Loucy (cell line): Measurements from ENCODE around the gene KLHL40.

Source experiments
- H2AFZ ChIP-seq: fragments of 200-600 bp; sonication (generic); 2 replicates; pipeline ENCODE4 v1.6.0; 2016; ENCODE audit warnings: antibody characterized with exemption, mild to moderate bottlenecking, low read length, moderate library complexity
- H3F3A ChIP-seq: fragments of 200-600 bp; 2 replicates; pipeline ENCODE4 v1.6.0; 2016; ENCODE audit warnings: antibody characterized with exemption, low read depth, mild to moderate bottlenecking
- H3K27me3 ChIP-seq: fragments of 200-600 bp; sonication (generic); 2 replicates; pipeline ENCODE4 v1.6.1; 2014; ENCODE audit warnings: low read length, mild to moderate bottlenecking; ENCODE audit not compliant: insufficient read depth, poor library complexity, severe bottlenecking
- H3K36me3 ChIP-seq: fragments of 200-600 bp; sonication (generic); 2 replicates; pipeline ENCODE4 v1.6.1; 2016; ENCODE audit warnings: low read length; ENCODE audit not compliant: insufficient read depth
- H3K4me1 ChIP-seq: fragments of 200-600 bp; sonication (generic); 2 replicates; pipeline ENCODE4 v1.5.1; 2014; ENCODE audit warnings: low read length, mild to moderate bottlenecking; ENCODE audit not compliant: insufficient read depth, poor library complexity, severe bottlenecking
- H3K4me2 ChIP-seq: fragments of 200-600 bp; sonication (generic); 2 replicates; pipeline ENCODE4 v1.6.0; 2014; ENCODE audit warnings: antibody characterized with exemption, low read length, low read depth, mild to moderate bottlenecking; ENCODE audit not compliant: poor library complexity, severe bottlenecking
- H3K4me3 ChIP-seq: fragments of 200-600 bp; sonication (generic); 2 replicates; pipeline ENCODE4 v1.5.1; 2014; ENCODE audit warnings: low read length, mild to moderate bottlenecking, mixed read lengths; ENCODE audit not compliant: poor library complexity, severe bottlenecking
- H3K79me2 ChIP-seq: fragments of 200-600 bp; sonication (generic); 2 replicates; pipeline ENCODE4 v1.6.1; 2014; ENCODE audit warnings: low read length; ENCODE audit not compliant: insufficient read depth
- H3K9ac ChIP-seq: fragments of 200-600 bp; sonication (generic); 2 replicates; pipeline ENCODE4 v1.6.0; 2014; ENCODE audit warnings: mild to moderate bottlenecking, low read depth, low read length, moderate library complexity; ENCODE audit not compliant: poor library complexity, severe bottlenecking
- H3K9me2 ChIP-seq: fragments of 200-600 bp; sonication (generic); replicated peaks from 2 replicates; pipeline ENCODE4 v1.6.1; 2016; ENCODE audit warnings: low read depth, low read length, mixed read lengths
- H3K9me3 ChIP-seq: fragments of 200-600 bp; sonication (generic); 2 replicates; pipeline ENCODE4 v1.6.1; 2014; ENCODE audit warnings: mild to moderate bottlenecking, antibody characterized with exemption, low read length, low read depth; ENCODE audit not compliant: insufficient read depth
- H4K20me1 ChIP-seq: fragments of 200-600 bp; sonication (generic); 2 replicates; pipeline ENCODE4 v1.6.0; 2014; ENCODE audit warnings: antibody characterized with exemption, low read length, mild to moderate bottlenecking; ENCODE audit not compliant: insufficient read depth, poor library complexity, severe bottlenecking
- EZH2phosphoT487 ChIP-seq: fragments of 200-600 bp; IDR thresholded peaks from 2 replicates; pipeline ENCODE4 v1.6.1; 2018; ENCODE audit warnings: antibody characterized with exemption, mild to moderate bottlenecking, moderate library complexity, borderline replicate concordance
- TF ChIP-seq, protein P1 (sequence below): fragments of 200-600 bp; sonication (generic); conservative IDR thresholded peaks from 2 replicates; pipeline ENCODE4 v1.5.1; 2014; ENCODE audit warnings: mild to moderate bottlenecking, antibody characterized with exemption, low read length

The KLHL40 gene

DNA sequence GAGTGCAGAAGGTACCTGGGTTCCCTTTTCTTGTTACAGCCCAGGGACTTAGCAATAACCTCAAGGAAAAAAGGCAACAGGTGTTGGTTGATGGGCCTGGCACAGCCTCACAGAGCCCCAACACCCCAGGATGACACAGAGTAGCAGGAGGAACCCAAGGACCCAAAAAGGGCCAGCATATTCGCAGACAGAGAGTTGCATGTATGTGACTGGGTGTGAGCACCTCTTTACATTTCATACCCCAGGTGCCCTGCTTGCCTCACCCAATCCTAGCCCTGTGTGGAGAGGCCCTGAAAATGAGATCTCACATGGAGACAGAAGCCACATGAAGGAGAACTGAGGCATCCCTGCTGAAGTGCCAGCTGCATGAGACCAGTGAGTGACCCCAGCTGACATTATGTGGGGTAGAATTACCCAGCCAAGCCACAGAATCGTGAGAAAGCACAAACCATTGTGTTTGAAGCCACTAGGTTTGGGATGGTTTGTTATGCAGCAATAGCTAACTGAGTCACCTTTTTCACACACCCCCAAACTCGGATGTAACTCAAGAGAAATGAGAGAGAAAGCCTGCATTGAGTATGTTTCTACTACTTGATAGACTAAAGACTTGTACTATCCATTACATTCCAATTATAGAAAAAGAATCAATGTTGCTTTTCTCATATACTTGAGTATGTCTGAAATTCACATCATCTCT, 43.5 kb downstream of the KLHL40 start:
- Histone ChIP-seq H3K4me1 (no peaks in the 10 kb centered on the region), H3K79me2 (no peaks in the 10 kb centered on the region), H3K4me2 (no peak overlapping the region), H3K36me3 (no peaks in the 10 kb centered on the region), H3K9ac (no peak overlapping the region), H3K9me3 (no peaks in the 10 kb centered on the region), H3F3A (no peaks in the 10 kb centered on the region), H4K20me1 (no peaks in the 10 kb centered on the region), H3K9me2 (no peaks in the 10 kb centered on the region), H3K4me3 (no peak overlapping the region), H2AFZ (no peak overlapping the region), H3K27me3 (no peaks in the 10 kb centered on the region)
- TF ChIP-seq, protein P1, sequence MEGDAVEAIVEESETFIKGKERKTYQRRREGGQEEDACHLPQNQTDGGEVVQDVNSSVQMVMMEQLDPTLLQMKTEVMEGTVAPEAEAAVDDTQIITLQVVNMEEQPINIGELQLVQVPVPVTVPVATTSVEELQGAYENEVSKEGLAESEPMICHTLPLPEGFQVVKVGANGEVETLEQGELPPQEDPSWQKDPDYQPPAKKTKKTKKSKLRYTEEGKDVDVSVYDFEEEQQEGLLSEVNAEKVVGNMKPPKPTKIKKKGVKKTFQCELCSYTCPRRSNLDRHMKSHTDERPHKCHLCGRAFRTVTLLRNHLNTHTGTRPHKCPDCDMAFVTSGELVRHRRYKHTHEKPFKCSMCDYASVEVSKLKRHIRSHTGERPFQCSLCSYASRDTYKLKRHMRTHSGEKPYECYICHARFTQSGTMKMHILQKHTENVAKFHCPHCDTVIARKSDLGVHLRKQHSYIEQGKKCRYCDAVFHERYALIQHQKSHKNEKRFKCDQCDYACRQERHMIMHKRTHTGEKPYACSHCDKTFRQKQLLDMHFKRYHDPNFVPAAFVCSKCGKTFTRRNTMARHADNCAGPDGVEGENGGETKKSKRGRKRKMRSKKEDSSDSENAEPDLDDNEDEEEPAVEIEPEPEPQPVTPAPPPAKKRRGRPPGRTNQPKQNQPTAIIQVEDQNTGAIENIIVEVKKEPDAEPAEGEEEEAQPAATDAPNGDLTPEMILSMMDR = no peak
- TF ChIP-seq EZH2phosphoT487 = no peak

DNA sequence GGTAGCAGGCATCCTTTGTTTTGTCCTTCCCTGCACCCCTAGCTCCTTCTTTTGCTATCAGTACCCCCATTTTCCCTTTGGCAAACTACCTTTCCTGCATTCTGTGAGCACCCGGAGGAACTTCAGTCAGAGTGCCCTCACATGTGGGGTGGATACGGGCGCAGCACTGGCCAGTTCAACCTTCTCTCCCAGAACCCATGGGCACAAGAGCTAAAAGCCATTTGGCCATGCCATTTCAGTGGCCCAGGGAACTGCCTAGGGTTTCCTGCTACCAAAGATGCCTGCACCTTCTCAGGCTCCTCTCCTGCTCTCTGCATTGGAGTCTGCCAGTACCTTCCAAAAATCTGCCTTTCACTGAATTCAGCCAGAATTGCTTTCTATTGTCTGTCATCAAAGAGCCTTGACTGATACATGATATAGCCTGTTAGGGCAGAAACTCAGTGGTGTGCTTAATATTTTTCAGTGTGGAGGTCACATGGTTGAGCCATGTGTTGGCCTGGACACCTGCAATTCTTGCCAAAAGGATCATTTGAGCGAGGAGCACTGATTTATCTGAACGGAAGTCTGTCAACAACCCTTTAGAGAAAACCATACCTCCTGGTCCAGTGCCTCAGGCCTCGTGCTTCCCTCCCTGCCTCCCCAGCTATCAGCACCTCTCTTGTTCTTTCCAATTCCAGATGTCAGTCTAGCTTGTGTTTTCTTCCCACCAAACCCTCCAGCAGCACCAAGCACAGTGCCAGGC, 44.2 kb downstream of the KLHL40 start:
- TF ChIP-seq EZH2phosphoT487 = no peak
- TF ChIP-seq, protein P1 = no peak
- no peak overlapping the region for H3K4me2 ChIP-seq
- H3K9ac ChIP-seq = no peak overlapping the region
- H2AFZ ChIP-seq = no peak overlapping the region
- H3K36me3 ChIP-seq = no peaks in the 10 kb centered on the region
- no peaks in the 10 kb centered on the region for H3K27me3 ChIP-seq
- no peaks in the 10 kb centered on the region for H4K20me1 ChIP-seq
- no peaks in the 10 kb centered on the region for H3F3A ChIP-seq
- no peaks in the 10 kb centered on the region for H3K9me3 ChIP-seq
- H3K4me1 ChIP-seq = no peaks in the 10 kb centered on the region
- H3K79me2 ChIP-seq = no peaks in the 10 kb centered on the region
- H3K4me3 ChIP-seq = no peak overlapping the region
- no peaks in the 10 kb centered on the region for H3K9me2 ChIP-seq

DNA sequence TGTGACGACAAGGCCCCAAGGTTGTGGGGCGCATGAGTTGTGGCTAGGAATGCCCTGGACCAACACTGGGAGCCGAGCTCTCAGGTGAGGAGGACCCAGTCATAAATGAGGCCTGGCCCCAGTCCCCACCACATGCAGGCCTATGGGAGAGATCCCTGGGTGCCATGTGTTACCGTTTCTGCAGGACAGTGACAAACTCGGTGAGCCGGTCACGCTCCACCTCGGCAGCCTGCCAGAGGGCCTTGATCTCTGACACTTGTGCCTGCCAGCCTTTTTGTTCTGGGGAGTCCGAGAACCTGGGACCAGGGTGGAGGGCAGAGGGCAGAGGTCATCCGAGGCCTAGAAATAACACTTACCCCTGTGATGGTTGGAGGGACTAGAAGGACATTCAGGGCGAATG, 45.0 kb downstream of the KLHL40 start:
- Histone ChIP-seq H3K27me3 (no peaks in the 10 kb centered on the region), H3K4me1 (no peaks in the 10 kb centered on the region), H4K20me1 (no peaks in the 10 kb centered on the region), H3F3A (no peaks in the 10 kb centered on the region), H2AFZ (no peak overlapping the region), H3K79me2 (no peaks in the 10 kb centered on the region), H3K9me3 (no peaks in the 10 kb centered on the region), H3K4me3 (no peak overlapping the region), H3K9me2 (no peaks in the 10 kb centered on the region), H3K9ac (no peak overlapping the region), H3K4me2 (no peak overlapping the region), H3K36me3 (no peaks in the 10 kb centered on the region)
- TF ChIP-seq, protein P1 = no peak
- no peak for TF ChIP-seq EZH2phosphoT487
